ENCODE results near the gene COL20A1.

Gene COL20A1

DNA sequence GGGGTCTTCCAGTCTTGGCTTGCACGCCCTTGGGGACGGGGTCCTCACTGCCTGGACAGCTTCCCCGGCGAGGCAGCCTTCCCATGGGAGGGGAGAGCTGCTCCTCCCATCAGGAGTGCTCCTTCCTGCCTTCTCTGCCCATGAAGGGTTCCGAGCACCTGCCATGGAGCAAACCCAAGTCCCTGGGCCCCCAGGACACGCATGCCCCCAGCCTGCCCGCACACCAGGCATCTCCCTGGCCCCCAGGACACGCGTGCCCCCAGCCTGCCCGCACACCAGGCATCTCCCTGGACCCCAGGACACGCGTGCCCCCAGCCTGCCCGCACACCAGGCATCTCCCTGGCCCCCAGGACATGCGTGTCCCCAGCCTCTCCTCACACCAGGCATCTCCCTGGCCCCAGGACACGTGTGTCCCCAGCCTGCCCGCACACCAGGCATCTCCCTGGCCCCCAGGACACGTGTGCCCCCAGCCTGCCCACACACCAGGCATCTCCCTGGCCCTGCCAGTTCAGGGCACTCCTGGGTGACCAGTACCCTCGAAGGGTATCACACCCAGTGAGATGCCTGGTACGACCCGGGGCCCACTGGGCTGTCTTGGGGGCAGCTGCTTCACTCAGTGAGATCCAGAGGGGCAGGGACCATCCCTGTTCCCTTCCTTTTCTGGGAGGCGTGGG, 21.7 kb downstream of the COL20A1 start:
- Histone ChIP-seq H3K36me3 (ENCODE audit: control insufficient read depth, insufficient read depth, low read length) (no peaks in the 10 kb centered on the region), H3K9me3 (ENCODE audit: control insufficient read depth, low read length) (no peaks in the 10 kb centered on the region), H3K27me3 (ENCODE audit: control insufficient read depth, insufficient read depth, low read length, poor library complexity, severe bottlenecking) (no peaks in the 10 kb centered on the region), H3K27ac (ENCODE audit: insufficient read depth, low read depth, low read length, poor library complexity, severe bottlenecking) (no peak overlapping the region), H3K4me3 (ENCODE audit: insufficient read depth, low read depth, low read length) (no peak overlapping the region), H3K4me1 (ENCODE audit: control insufficient read depth, insufficient read depth, low read length) (no peaks in the 10 kb centered on the region)
- WGBS, 2 experiments, result 88 to 89% methylated on average over 21 of the region's 21 CpGs

DNA sequence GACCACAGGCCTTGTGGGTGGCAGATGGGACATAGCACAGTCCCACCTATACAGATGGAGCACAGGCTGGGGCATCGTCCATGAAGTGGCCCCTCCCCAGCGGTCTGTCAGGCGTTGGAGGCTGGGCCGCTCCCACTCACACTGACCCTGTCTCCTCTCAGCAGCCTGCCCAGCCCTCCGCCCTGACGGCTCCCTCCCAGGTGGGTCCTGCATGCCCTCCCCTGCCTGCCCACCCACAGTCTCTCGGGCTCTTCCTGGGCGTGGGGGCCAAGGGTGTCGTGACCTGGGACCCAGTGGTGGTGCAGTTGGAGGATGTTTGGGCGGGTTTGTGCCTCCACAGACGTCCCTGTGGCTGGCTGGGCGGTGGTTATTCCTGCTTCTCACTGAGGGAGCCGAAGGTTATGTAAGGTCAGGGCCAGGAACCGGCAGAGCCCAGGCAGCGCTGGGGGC, 22.3 kb downstream of the COL20A1 start:
- no peaks in the 10 kb centered on the region for H3K4me1 ChIP-seq (ENCODE audit: control insufficient read depth, insufficient read depth, low read length)
- H3K4me3 ChIP-seq (ENCODE audit: insufficient read depth, low read depth, low read length), result no peak overlapping the region
- H3K27ac ChIP-seq (ENCODE audit: insufficient read depth, low read depth, low read length, poor library complexity, severe bottlenecking), result no peak overlapping the region
- H3K27me3 ChIP-seq (ENCODE audit: control insufficient read depth, insufficient read depth, low read length, poor library complexity, severe bottlenecking), result no peaks in the 10 kb centered on the region
- no peaks in the 10 kb centered on the region for H3K9me3 ChIP-seq (ENCODE audit: control insufficient read depth, low read length)
- WGBS, 2 experiments, result 76 to 79% methylated on average over 15 of the region's 15 CpGs
- no peaks in the 10 kb centered on the region for H3K36me3 ChIP-seq (ENCODE audit: control insufficient read depth, insufficient read depth, low read length)

DNA sequence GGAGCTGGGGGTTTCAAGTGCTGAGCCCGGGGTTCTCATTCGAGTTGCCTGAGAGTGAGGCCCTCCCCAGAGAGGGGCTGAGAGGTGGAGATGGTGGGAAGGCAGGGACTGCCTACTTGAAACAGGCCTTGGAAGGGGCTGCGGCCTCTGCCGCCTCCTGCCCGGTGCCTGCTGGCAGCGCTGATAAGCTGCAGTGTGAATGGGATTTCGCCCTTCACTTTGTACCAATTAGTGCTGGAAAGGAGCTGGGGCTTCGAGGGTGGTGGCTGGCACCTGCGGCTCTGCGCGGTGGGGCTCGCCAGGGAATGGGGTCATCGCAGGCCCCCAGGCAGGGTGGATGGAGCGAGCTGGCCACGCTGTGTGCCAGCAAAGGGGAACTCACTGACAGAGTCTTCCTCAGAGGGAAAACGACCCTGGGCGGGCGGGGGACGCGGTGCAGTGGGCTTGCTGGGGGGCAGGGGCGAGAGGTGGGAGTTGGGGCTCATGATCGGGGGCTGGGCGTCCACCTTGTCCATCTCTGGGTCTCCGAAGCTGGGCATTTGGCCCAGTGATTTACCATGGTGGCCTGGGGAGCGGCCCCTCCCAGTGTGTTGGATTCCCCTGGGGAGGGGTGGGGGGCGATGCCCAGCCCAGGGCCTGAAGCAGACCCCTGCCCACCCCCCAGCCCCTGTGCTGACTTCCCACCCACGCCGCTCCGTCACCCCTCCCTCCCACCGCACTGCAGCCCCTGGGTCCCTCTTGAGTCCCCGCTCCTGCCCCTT, 22.9 kb downstream of the COL20A1 start:
- no peaks in the 10 kb centered on the region for H3K36me3 ChIP-seq (ENCODE audit: control insufficient read depth, insufficient read depth, low read length)
- H3K27me3 ChIP-seq (ENCODE audit: control insufficient read depth, insufficient read depth, low read length, poor library complexity, severe bottlenecking), result no peaks in the 10 kb centered on the region
- no peaks in the 10 kb centered on the region for H3K9me3 ChIP-seq (ENCODE audit: control insufficient read depth, low read length)
- H3K4me1 ChIP-seq (ENCODE audit: control insufficient read depth, insufficient read depth, low read length), result no peaks in the 10 kb centered on the region
- 89 to 91% methylated on average over 31 of the region's 31 CpGs for WGBS, 2 experiments
- H3K4me3 ChIP-seq (ENCODE audit: insufficient read depth, low read depth, low read length), result no peak overlapping the region
- H3K27ac ChIP-seq (ENCODE audit: insufficient read depth, low read depth, low read length, poor library complexity, severe bottlenecking), result no peak overlapping the region

DNA sequence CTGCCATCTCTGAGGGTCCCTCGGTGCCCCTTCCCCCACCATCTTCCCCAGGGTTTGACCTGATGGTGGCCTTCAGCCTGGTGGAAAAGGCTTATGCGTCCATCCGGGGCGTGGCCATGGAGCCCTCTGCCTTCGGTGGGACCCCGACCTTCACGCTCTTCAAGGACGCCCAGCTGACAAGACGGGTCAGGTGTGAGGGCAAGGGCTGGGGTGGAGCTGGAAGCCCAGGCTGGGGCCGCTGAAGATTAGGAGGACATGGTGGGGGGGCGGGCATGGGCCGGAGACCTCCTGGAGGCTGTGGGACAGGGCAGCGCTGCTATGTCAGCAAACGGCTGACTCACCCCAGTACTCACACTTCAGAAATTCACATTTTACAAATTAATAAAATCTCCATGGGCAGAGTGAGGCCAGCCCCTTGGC, 23.5 kb downstream of the COL20A1 start:
- no peaks in the 10 kb centered on the region for H3K27me3 ChIP-seq (ENCODE audit: control insufficient read depth, insufficient read depth, low read length, poor library complexity, severe bottlenecking)
- WGBS, 2 experiments, result 89 to 90% methylated on average over 14 of the region's 14 CpGs
- no peak overlapping the region for H3K27ac ChIP-seq (ENCODE audit: insufficient read depth, low read depth, low read length, poor library complexity, severe bottlenecking)
- H3K36me3 ChIP-seq (ENCODE audit: control insufficient read depth, insufficient read depth, low read length), result no peaks in the 10 kb centered on the region
- H3K4me1 ChIP-seq (ENCODE audit: control insufficient read depth, insufficient read depth, low read length), result no peaks in the 10 kb centered on the region
- no peak overlapping the region for H3K4me3 ChIP-seq (ENCODE audit: insufficient read depth, low read depth, low read length)
- H3K9me3 ChIP-seq (ENCODE audit: control insufficient read depth, low read length), result no peaks in the 10 kb centered on the region

DNA sequence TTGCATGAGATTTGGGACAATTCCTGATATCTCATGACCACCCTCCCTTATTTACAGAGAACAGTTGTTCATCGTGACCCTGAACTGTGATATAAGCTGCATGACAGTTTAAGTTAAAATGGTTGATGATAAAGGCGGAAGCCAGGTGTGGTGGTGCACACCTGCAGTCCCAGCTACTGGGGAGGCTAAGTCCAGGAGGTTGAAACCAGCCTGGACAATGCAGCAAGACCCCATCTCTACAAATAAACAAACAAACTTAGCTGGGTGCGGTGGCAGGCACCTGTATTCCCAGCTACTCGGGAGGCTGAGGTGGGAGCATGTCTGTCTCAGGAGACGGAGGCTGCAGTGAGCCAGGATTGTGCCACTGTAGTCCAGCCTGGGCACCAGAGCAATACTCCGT, 24.1 kb downstream of the COL20A1 start:
- 83 to 85% methylated on average over 5 of the region's 6 CpGs for WGBS, 2 experiments
- Histone ChIP-seq H3K27ac (ENCODE audit: insufficient read depth, low read depth, low read length, poor library complexity, severe bottlenecking) (no peak overlapping the region), H3K4me1 (ENCODE audit: control insufficient read depth, insufficient read depth, low read length) (no peaks in the 10 kb centered on the region), H3K36me3 (ENCODE audit: control insufficient read depth, insufficient read depth, low read length) (no peaks in the 10 kb centered on the region), H3K27me3 (ENCODE audit: control insufficient read depth, insufficient read depth, low read length, poor library complexity, severe bottlenecking) (no peaks in the 10 kb centered on the region), H3K9me3 (ENCODE audit: control insufficient read depth, low read length) (no peaks in the 10 kb centered on the region), H3K4me3 (ENCODE audit: insufficient read depth, low read depth, low read length) (no peak overlapping the region)

DNA sequence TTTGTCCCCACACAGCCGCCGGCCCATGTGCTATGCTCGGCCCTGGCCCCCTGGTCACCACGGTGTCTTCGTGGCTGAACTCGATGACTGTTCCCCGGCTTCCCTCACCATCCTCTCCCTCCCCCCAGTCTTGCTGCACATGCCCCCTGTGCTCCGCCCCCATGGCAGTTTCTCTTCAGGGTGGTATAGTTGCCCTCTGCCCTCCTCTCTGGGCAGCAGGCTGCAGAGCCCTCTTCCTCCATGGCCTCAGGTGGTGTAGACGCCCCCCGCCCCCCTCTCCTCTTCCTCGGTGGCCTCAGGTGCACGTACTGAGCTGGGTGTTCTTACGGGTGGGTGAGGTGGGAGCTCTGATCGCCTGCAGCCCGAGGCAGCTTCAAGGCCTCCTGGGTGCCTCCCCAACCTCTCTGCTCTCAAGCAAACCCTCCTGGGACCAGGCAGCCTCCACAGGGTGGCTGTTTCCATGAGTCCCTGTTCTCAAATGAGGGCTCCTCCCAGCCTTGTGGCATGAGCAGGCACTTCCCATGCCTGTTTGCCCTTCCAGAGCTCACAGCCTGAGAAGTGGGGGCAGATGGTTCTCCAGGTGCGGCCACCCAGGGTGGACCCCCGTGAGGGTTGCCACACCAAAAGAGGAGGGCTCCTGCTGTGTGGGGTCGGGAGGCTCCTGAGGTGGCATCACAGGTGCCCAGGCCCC, 24.8 kb downstream of the COL20A1 start:
- no peaks in the 10 kb centered on the region for H3K27me3 ChIP-seq (ENCODE audit: control insufficient read depth, insufficient read depth, low read length, poor library complexity, severe bottlenecking)
- H3K4me3 ChIP-seq (ENCODE audit: insufficient read depth, low read depth, low read length), result no peak overlapping the region
- H3K36me3 ChIP-seq (ENCODE audit: control insufficient read depth, insufficient read depth, low read length), result no peaks in the 10 kb centered on the region
- no peaks in the 10 kb centered on the region for H3K9me3 ChIP-seq (ENCODE audit: control insufficient read depth, low read length)
- no peaks in the 10 kb centered on the region for H3K4me1 ChIP-seq (ENCODE audit: control insufficient read depth, insufficient read depth, low read length)
- no peak overlapping the region for H3K27ac ChIP-seq (ENCODE audit: insufficient read depth, low read depth, low read length, poor library complexity, severe bottlenecking)
- 87 to 88% methylated on average over 18 of the region's 18 CpGs for WGBS, 2 experiments

DNA sequence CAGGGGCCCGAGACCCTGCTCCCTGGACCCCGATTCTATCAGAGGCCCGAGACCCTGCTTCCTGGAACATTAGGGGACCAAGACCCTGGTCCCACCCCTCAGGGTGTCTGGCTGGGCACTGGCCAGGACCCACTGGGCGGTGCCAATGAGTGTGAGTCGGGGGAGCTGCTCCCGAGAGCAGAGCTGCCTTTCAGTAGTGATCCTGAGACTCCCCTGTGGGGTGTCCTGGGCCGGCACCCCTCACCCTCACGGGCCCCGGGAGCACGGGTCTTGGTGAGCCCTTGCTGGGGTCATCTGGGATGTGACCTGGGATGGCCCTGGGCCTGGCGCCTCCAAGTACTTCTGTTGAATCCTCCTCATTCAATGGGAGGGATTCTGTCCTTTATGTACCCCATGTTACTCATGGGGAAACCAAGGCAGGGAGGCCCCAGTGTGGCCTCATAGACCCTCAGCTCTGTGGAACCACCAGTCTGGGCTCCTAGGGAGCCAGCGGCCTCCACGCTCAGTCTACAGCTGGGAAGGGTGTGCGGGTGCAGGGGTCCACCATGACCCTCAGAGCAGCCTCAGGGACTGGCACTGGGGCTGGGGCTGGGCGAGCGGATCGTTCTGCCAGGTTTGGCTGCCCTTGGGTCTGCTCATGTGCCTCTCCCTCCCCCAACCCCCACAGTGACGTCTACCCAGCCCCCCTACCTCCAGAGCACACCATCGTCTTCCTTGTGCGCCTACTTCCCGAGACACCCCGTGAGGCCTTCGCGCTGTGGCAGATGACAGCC, 25.6 kb downstream of the COL20A1 start:
- H3K9me3 ChIP-seq (ENCODE audit: control insufficient read depth, low read length), result no peaks in the 10 kb centered on the region
- 91 to 94% methylated on average over 24 of the region's 24 CpGs for WGBS, 2 experiments

DNA sequence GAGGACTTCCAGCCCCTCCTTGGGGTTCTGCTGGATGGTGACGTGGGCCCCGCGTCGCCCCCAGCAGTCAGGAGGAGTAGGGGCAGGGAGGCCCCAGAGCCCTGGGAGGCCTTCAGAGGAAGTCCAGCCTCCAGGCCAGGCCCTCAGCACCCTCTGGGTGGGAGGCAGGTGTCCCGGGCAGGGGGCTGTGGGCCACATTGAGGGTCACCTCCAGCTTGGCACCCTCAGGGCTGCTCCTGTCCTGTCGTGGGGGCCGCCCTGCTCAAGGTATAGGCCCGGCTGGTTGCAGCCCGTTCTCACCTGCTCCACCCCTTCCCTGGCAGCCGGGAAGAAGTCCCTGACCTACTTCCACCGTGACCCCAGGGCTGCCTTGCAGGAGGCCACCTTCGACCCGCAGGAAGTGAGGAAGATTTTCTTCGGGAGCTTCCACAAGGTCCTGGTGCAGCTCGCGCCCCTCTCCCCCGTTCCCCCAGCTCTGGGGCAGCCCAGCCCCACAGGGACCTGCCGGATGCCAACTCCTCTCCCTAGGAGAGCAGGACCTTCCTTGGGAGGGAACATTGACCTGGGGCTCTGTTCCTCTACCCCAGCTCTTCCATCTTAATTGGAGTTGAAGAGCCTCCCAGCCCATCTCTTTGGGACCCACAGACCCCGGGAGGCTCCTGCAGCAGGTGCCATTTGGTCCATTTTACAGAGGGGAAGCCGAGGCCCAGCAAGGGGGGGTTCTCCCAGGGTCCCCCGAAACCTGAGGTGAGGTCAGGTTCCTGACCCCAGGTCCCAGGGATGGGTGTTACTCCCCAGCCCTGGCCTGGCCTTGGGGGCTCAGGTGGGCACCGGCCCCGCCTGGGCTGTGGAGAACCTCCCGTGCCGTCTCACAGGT, 26.4 kb downstream of the COL20A1 start:
- Histone ChIP-seq H3K4me1 (ENCODE audit: control insufficient read depth, insufficient read depth, low read length) (no peaks in the 10 kb centered on the region), H3K36me3 (ENCODE audit: control insufficient read depth, insufficient read depth, low read length) (no peaks in the 10 kb centered on the region), H3K27ac (ENCODE audit: insufficient read depth, low read depth, low read length, poor library complexity, severe bottlenecking) (no peak overlapping the region), H3K4me3 (ENCODE audit: insufficient read depth, low read depth, low read length) (no peak overlapping the region), H3K9me3 (ENCODE audit: control insufficient read depth, low read length) (no peaks in the 10 kb centered on the region), H3K27me3 (ENCODE audit: control insufficient read depth, insufficient read depth, low read length, poor library complexity, severe bottlenecking) (no peaks in the 10 kb centered on the region)
- 92 to 93% methylated on average over 25 of the region's 25 CpGs for WGBS, 2 experiments

More for the DNA sequence above, 25.6 kb downstream of the COL20A1 start:
- no peak overlapping the region for H3K27ac ChIP-seq (ENCODE audit: insufficient read depth, low read depth, low read length, poor library complexity, severe bottlenecking)
- no peaks in the 10 kb centered on the region for H3K36me3 ChIP-seq (ENCODE audit: control insufficient read depth, insufficient read depth, low read length)
- no peaks in the 10 kb centered on the region for H3K4me1 ChIP-seq (ENCODE audit: control insufficient read depth, insufficient read depth, low read length)
- no peaks in the 10 kb centered on the region for H3K27me3 ChIP-seq (ENCODE audit: control insufficient read depth, insufficient read depth, low read length, poor library complexity, severe bottlenecking)
- no peak overlapping the region for H3K4me3 ChIP-seq (ENCODE audit: insufficient read depth, low read depth, low read length)

DNA sequence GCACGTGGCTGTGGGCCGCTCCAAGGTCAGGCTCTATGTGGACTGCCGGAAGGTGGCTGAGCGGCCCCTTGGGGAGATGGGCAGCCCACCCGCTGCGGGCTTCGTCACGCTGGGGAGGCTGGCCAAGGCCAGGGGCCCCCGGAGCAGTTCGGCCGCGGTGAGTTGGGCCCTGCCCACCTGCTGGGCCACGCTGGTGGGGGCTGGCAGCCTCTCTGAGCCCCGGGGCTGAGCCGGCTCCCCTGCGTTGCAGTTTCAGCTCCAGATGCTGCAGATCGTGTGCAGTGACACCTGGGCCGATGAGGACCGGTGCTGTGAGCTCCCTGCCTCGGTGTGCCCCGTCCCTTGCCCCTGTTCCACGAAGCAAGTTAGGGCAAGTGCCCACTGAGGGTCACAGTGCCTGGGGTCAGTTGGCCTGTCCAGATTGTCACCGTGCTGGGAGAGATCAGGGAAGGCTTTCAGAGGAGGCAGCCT, 27.1 kb downstream of the COL20A1 start:
- H3K36me3 ChIP-seq (ENCODE audit: control insufficient read depth, insufficient read depth, low read length), result no peaks in the 10 kb centered on the region
- H3K4me1 ChIP-seq (ENCODE audit: control insufficient read depth, insufficient read depth, low read length), result no peaks in the 10 kb centered on the region
- no peaks in the 10 kb centered on the region for H3K9me3 ChIP-seq (ENCODE audit: control insufficient read depth, low read length)
- no peak overlapping the region for H3K27ac ChIP-seq (ENCODE audit: insufficient read depth, low read depth, low read length, poor library complexity, severe bottlenecking)
- H3K4me3 ChIP-seq (ENCODE audit: insufficient read depth, low read depth, low read length), result no peak overlapping the region
- no peaks in the 10 kb centered on the region for H3K27me3 ChIP-seq (ENCODE audit: control insufficient read depth, insufficient read depth, low read length, poor library complexity, severe bottlenecking)
- WGBS, 2 experiments, result 89 to 90% methylated on average over 23 of the region's 23 CpGs
